ENCODE data around the gene CEACAM20. TPM values are rescaled to one million over a fixed set of nuclear protein-coding genes. Genes with fewer than 3 reads are reported as not detected.
"Not testable (repeated sequence)": the region's sequence is repeated elsewhere in the genome, so short reads cannot be mapped to it uniquely, and the experiment has no call there.

Gene CEACAM20
- total and polyA plus RNA-seq, 4 donors = not detected

GRCh38 chr19:44540736-44541135 lies 11.3 kb upstream of the CEACAM20 start:
- Histone ChIP-seq H3K4me3 (no peak overlapping the region), H3K9me3 (ENCODE audit: control insufficient read depth in 4 of 4, insufficient read depth in 3 of 4, low read length in 3 of 4) (peaks cover 0 to 5% (median 0%) of the 10 kb centered on the region in 4 donors), H3K4me1 (ENCODE audit: control insufficient read depth in 5 of 5, insufficient read depth in 5 of 5, low read length in 5 of 5) (no peaks in the 10 kb centered on the region), H3K27ac (ENCODE audit: low read depth in 1 of 2, low read length in 1 of 2) (no peak overlapping the region), H3K36me3 (ENCODE audit: control insufficient read depth in 4 of 4, insufficient read depth in 4 of 4, low read length in 4 of 4) (no peaks in the 10 kb centered on the region), H3K9ac (ENCODE audit: insufficient read depth in 1 of 2, low read length in 2 of 2) (no peak overlapping the region), H3K27me3 (ENCODE audit: control insufficient read depth in 3 of 3, insufficient read depth in 3 of 3, low read length in 2 of 3) (peaks cover 0 to 11% (median 0%) of the 10 kb centered on the region in 3 donors)
- TF ChIP-seq, protein P1, sequence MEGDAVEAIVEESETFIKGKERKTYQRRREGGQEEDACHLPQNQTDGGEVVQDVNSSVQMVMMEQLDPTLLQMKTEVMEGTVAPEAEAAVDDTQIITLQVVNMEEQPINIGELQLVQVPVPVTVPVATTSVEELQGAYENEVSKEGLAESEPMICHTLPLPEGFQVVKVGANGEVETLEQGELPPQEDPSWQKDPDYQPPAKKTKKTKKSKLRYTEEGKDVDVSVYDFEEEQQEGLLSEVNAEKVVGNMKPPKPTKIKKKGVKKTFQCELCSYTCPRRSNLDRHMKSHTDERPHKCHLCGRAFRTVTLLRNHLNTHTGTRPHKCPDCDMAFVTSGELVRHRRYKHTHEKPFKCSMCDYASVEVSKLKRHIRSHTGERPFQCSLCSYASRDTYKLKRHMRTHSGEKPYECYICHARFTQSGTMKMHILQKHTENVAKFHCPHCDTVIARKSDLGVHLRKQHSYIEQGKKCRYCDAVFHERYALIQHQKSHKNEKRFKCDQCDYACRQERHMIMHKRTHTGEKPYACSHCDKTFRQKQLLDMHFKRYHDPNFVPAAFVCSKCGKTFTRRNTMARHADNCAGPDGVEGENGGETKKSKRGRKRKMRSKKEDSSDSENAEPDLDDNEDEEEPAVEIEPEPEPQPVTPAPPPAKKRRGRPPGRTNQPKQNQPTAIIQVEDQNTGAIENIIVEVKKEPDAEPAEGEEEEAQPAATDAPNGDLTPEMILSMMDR (IDR thresholded peaks at IDR 0.05; ENCODE audit: control extremely low read depth, extremely low read depth) = no peak
- ATAC-seq (ENCODE audit: insufficient read depth, low FRiP score) = no peak
- DNase-seq = no peak
- 77 to 79% methylated on average over 8 of the region's 8 CpGs for WGBS, 2 donors

GRCh38 chr19:44539991-44540390 lies 10.5 kb upstream of the CEACAM20 start:
- no peak overlapping the region for H3K4me3 ChIP-seq
- DNase-seq (no peak), ATAC-seq (ENCODE audit: insufficient read depth, low FRiP score) (no peak)
- H3K27me3 ChIP-seq (ENCODE audit: control insufficient read depth in 3 of 3, insufficient read depth in 3 of 3, low read length in 2 of 3) = peaks cover 0 to 11% (median 0%) of the 10 kb centered on the region in 3 donors
- no peak overlapping the region for H3K9ac ChIP-seq (ENCODE audit: insufficient read depth in 1 of 2, low read length in 2 of 2)
- peaks cover 0 to 6% (median 0%) of the 10 kb centered on the region in 4 donors for H3K9me3 ChIP-seq (ENCODE audit: control insufficient read depth in 4 of 4, insufficient read depth in 3 of 4, low read length in 3 of 4)
- H3K36me3 ChIP-seq (ENCODE audit: control insufficient read depth in 4 of 4, insufficient read depth in 4 of 4, low read length in 4 of 4) = no peaks in the 10 kb centered on the region
- 85 to 88% methylated on average over 6 of the region's 6 CpGs for WGBS, 2 donors
- H3K4me1 ChIP-seq (ENCODE audit: control insufficient read depth in 5 of 5, insufficient read depth in 5 of 5, low read length in 5 of 5) = no peaks in the 10 kb centered on the region
- TF ChIP-seq, protein P1 (IDR thresholded peaks at IDR 0.05; ENCODE audit: control extremely low read depth, extremely low read depth) = no peak
- no peak overlapping the region for H3K27ac ChIP-seq (ENCODE audit: low read depth in 1 of 2, low read length in 1 of 2)

GRCh38 chr19:44539236-44539826 lies 9.9 kb upstream of the CEACAM20 start:
- ATAC-seq (ENCODE audit: insufficient read depth, low FRiP score) (no peak), DNase-seq (no peak)
- WGBS, 2 donors = 69 to 78% methylated on average over 11 of the region's 11 CpGs
- H3K9ac ChIP-seq (ENCODE audit: insufficient read depth in 1 of 2, low read length in 2 of 2) = no peak overlapping the region
- H3K9me3 ChIP-seq (ENCODE audit: control insufficient read depth in 4 of 4, insufficient read depth in 3 of 4, low read length in 3 of 4) = peaks cover 0 to 5% (median 0%) of the 10 kb centered on the region in 4 donors
- no peak overlapping the region for H3K27ac ChIP-seq (ENCODE audit: low read depth in 1 of 2, low read length in 1 of 2)
- H3K36me3 ChIP-seq (ENCODE audit: control insufficient read depth in 4 of 4, insufficient read depth in 4 of 4, low read length in 4 of 4) = no peaks in the 10 kb centered on the region
- H3K4me3 ChIP-seq = no peak overlapping the region
- TF ChIP-seq, protein P1 (IDR thresholded peaks at IDR 0.05; ENCODE audit: control extremely low read depth, extremely low read depth) = no peak
- H3K4me1 ChIP-seq (ENCODE audit: control insufficient read depth in 5 of 5, insufficient read depth in 5 of 5, low read length in 5 of 5) = no peaks in the 10 kb centered on the region
- peaks cover 0 to 10% (median 0%) of the 10 kb centered on the region in 3 donors for H3K27me3 ChIP-seq (ENCODE audit: control insufficient read depth in 3 of 3, insufficient read depth in 3 of 3, low read length in 2 of 3)

DNA sequence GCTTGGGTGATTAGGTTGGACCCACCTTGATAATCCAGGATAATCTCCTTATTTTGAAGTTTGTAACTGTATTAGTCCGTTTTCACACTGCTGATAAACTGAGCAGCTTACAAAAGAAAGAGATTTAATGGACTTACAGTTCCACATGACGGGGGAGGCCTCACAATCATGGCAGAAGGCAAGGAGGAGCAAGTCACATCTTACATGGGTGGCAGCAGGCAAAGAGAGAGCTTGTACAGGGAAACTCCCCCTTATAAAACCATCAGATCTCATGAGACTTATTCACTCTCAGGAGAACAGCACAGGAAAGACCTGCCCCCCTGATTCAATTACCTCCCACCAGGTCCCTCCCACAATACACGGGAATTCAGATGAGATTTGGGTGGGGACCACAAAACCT lies 5.9 kb upstream of the CEACAM20 start:
- not testable (repeated sequence) for DNase-seq; H3K4me3 ChIP-seq; H3K9ac ChIP-seq (ENCODE audit: insufficient read depth in 1 of 2, low read length in 2 of 2); ATAC-seq (ENCODE audit: insufficient read depth, low FRiP score); H3K36me3 ChIP-seq (ENCODE audit: control insufficient read depth in 4 of 4, insufficient read depth in 4 of 4, low read length in 4 of 4); H3K4me1 ChIP-seq (ENCODE audit: control insufficient read depth in 5 of 5, insufficient read depth in 5 of 5, low read length in 5 of 5); H3K27me3 ChIP-seq (ENCODE audit: control insufficient read depth in 3 of 3, insufficient read depth in 3 of 3, low read length in 2 of 3); H3K27ac ChIP-seq (ENCODE audit: low read depth in 1 of 2, low read length in 1 of 2); H3K9me3 ChIP-seq (ENCODE audit: control insufficient read depth in 4 of 4, insufficient read depth in 3 of 4, low read length in 3 of 4)
- WGBS, 2 donors = 55 to 58% methylated on average over 3 of the region's 3 CpGs

All from lung (tissue), 12 donors.